Activated gamma-delta T cell treated with Interleukin-2 at 50 U/mL for 16 hours (primary cell): ENCODE measurements around the gene STARD13.
"Not testable (repeated sequence)": the region's sequence is repeated elsewhere in the genome, so short reads cannot be mapped to it uniquely, and the experiment has no call there.

ENCODE experiments used
- DNase-seq: peaks from one replicate; pipeline ENCODE4 v3.0.0-alpha.2; 2020

Gene STARD13

DNA sequence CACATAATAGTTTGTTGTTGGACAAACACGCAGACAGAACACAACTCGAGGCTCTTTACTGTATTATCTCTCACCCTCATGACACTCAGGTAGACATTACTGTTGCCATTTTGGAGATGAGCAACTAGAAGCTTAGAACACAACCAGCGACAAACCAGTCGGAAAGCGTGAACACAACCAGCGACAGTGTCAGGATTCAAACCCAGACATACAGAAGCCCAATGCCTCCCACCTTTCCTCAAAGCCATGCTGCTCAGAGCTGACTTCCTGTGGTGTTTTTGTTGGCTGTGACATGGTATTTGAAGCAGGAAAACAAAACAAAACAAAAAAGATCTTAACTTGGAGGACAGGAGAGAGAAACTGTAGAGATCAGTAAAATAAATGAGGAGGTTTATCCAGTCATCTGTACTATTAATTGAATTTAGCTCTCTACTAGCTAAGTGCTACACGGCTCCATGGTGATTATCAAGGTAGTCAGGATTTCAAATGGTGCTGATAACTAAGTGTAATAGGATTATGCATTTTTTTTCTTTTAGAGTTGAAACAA lies 92.1 kb downstream of the STARD13 start:
- DNase-seq, result no peak

DNA sequence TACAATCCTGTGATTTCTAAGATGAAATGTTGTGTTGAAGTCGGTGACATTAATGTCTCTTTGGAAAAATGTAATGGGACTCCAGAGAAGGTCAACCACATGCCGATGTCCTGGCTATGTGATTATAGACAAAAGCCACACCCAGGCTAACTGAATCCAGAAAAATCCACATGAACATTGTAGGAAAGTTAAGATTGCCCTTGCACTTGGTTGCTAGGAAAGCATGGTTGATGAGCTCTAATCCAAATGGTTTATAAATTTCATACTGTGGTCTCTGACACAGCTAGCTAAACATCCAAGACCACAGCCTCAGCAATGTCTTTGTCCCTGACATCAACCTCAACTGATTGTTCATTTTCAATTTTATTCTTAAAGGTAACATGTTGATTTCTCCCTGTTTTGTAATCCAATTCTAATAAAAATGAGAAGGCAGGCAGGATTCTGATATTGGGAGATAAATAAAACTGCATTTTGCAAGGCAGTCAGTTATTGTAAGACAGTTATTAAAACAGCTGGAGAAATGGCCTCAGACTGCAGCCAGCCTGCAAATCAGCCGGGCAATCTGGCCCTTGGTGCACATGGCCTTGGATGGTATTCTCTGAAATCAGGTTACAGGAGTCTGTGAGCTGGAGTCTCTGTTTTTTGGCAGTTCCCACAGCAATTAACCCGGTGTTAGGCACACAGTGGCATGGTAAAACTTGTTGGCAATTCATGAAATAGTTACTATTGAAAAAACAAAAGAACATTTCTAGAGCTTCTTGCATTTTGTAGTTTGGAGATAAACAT lies 93.9 kb downstream of the STARD13 start:
- no peak for DNase-seq

GRCh38 chr13:33189470-33189869 lies 96.1 kb downstream of the STARD13 start:
- DNase-seq, result no peak

- DNase-seq, result no peak
Observed at GRCh38 chr13:33188093-33188882, 97.3 kb downstream of the STARD13 start.

- no peak for DNase-seq
Observed at GRCh38 chr13:33186861-33187291, 98.7 kb downstream of the STARD13 start.

DNA sequence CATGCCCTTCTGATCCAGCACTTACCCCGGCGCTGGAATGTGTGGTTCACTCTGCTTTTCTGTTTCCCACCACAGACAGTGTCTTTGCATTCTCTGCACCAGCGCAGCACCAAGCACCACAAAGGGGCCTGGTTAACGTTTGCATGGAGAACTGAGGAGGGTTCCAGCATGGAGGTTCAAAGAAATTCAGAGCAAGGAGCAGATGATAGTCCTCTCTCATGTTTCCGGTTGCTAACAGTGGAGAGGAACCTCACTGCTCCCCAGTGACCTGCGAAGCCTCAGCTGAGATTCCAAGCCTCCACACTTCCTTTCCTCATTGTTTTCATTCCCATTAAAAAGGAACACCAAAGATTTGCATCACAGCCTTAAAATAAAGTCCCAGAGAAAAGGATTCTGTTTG lies 99.7 kb downstream of the STARD13 start:
- DNase-seq, result no peak

GRCh38 chr13:33184530-33184929 lies 101.0 kb downstream of the STARD13 start:
- DNase-seq, result no peak

DNA sequence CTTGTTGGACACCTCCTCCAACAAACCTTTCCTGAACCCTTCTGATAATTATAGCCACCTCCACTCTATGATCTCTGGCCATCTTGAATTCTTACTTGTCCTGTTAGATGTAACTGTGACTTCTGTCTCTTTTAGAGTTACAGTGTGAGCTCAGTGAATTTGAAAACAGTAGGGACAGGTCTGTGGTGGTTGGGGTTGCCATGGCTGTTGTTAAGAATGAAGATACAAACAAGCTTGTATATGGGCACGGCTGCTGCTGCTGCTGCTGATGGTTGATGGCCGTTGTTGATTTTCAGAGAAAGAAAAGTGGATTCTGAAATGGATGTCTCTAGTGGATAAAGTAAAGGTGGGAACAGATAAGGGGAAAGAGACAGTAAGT lies 101.5 kb downstream of the STARD13 start:
- DNase-seq, result no peak

GRCh38 chr13:33183431-33184111 lies 102.0 kb downstream of the STARD13 start:
- no peak for DNase-seq

GRCh38 chr13:33182729-33183128 lies 102.8 kb downstream of the STARD13 start:
- no peak for DNase-seq

DNA sequence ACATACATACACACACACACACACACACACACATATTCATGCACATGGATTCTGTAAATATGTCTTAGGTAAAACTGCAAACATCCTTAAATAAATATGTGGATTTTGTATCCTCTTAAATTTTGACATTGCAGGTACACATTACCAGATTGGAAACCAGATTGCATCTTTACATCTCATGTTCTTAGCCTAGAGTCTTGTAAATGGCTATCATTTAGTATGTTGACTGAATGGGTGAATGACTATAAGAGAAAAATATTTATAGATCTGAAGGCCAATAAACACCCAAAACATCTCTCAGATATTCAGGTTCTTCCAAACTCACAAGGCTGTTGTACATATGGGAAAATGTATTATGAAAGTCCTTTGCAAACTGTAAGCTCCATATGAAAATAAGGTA lies 104.3 kb downstream of the STARD13 start:
- no peak for DNase-seq

DNA sequence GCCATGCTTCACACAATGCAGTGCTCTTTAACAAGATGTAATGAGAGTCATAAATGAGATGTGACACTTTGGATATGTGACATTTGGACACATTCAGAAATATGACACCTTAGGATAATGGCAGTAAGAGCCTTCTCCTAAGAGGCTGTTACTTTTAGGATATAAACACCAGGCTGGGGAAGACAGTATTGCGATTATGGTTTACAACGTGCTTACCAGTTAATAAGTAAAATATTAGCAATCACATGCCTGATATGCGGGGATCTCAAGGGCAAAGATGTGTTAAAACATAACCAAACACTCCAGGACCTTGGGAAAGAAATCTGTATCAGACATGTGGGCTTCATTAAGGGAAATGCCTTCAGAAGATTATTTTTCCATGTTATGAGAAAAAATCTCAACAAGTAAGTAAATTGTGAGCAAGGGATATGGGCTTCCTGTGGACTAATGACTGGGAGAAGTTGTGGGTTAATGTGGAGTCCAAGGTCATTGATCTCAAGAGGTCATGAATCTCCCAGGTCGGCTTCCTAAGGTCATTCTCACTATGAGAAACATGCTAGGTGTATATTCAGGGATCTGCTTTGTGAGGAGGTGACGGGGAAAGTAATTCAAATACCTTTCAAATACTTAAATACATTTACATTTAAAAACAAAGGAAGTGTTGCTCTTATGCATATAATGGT lies 105.3 kb downstream of the STARD13 start:
- no peak for DNase-seq

GRCh38 chr13:33179463-33179862 lies 106.1 kb downstream of the STARD13 start:
- DNase-seq, result no peak

- no peak for DNase-seq
Observed at GRCh38 chr13:33178209-33178840, 107.2 kb downstream of the STARD13 start.

DNA sequence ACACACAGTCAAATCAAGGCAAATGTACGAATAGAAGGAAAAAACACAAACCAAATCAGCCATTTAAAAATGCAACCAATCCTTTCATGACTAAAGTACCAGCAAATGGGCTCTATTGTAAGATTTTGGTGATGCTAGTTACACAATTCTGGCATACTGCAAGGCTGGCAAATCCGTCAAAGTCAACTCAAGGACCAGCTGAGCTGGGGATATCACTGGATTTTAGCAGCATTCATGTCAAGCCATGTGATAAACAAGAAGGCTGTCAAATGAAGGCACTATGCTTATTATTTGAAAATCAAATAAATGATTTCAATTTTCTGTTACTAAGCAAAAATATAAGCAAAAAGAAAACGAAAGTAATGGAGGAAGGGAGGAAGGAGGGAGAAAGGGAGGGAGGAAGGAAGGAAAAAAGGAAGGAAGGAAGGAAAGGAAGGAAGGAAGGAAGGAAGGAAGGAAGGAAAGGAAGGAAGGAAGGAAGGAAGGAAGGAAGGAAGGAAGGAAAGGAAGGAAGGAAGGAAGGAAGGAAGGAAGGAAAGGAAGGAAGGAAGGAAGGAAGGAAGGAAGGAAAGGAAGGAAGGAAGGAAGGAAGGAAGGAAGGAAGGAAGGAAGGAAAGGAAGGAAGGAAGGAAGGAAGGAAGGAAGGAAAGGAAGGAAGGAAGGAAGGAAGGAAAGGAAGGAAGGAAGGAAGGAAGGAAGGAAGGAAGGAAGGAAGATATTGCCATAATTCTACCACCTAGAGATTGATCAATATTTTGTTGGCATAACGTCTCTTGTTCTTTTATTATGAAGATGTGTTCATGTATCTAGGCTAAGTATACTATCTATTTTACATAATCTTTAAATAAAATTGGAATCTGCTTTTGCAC lies 108.0 kb downstream of the STARD13 start:
- not testable (repeated sequence) for DNase-seq

DNA sequence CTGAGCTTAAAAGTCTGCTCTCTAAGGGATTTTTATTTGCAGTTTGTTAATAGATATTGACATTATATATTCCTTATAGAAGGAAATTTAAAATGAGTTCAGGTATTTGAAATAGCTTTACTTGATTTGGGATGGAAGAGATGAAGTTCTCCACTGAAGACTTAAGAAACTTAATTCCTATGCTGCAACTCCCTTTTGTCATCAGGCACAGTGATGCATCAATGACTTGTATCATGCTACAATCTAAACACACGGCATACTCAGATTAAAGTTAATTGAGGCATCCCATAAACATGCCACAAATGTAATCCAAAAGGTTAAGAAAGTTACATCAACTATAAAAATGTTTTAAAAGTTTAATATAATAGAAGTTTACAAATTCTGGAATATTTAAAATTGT lies 109.0 kb downstream of the STARD13 start:
- no peak for DNase-seq

- DNase-seq, result no peak
Observed at GRCh38 chr13:33175991-33176390, 109.6 kb downstream of the STARD13 start.

- DNase-seq, result no peak
Observed at GRCh38 chr13:33174931-33175330, 110.6 kb downstream of the STARD13 start.

GRCh38 chr13:33174491-33174890 lies 111.1 kb downstream of the STARD13 start:
- DNase-seq, result no peak

DNA sequence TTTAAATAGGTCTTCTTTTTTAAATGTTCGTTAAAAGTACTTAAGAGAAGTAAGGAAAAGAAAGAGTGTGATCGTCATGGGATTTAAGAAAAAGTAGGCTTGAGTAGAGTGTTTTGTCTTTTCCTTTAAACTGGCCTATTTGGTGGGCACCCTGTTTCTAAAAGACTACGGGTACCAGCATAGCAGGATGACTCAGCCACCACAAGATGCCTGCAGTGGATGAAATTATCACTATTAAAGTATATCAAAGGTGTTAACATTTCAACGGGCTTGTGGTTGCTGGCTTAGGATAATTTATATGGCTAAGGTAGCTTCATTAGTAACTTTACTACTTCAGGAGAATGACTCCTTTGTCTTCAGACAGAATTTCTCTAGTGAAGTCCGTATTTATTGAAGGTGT lies 112.6 kb downstream of the STARD13 start:
- DNase-seq, result no peak

DNA sequence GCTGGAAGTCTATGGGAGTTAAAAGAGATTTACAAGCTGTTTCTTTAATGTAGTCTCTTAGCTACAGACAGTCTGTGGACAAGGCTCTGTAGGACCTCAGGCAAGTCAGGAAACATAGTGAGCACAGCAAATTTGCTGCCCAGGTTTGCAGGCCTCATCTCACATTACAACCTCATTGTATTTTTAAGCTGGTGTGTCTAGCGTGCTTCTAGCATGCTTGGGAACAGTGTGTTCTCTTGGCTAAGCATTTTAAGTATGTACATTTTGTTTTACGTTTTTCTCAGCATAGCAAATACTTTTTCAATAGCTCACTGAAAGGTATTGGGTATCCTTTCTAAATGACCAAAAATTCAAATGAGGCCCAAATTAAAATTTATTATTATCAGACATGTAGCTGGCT lies 113.2 kb downstream of the STARD13 start:
- DNase-seq, result no peak
